Kidney (tissue), 14 donors: ENCODE measurements around the gene KCNQ5. TPM values are rescaled to one million over a fixed set of nuclear protein-coding genes. Genes with fewer than 3 reads are reported as not detected.

Source experiments
- DNase-seq, 5 donors: peaks; one replicate each; pipeline ENCODE4 v3.0.0-alpha.2; 2013 to 2020
- FAIRE-seq: peaks from 2 replicates; lab custom pipeline; 2012; peaks lifted over from hg19 to GRCh38; lab: Jason Lieb, UNC
- H3K27ac ChIP-seq, 2 donors: one replicate each; pipeline ENCODE4 v1.7.0; 2013; ENCODE audit warnings: low read depth in 2 of 2, low read length in 2 of 2, inconsistent platforms in 1 of 2
- H3K27me3 ChIP-seq: one replicate; pipeline ENCODE4 v1.7.1; 2013; ENCODE audit warnings: low read length, inconsistent platforms; ENCODE audit not compliant: control insufficient read depth, insufficient read depth
- H3K36me3 ChIP-seq, 3 donors: one replicate each; pipeline versions ENCODE4 v1.7.0 to v1.7.1; 2013; ENCODE audit warnings: low read length in 3 of 3, control low read depth in 1 of 3, inconsistent platforms in 1 of 3; ENCODE audit not compliant: insufficient read depth in 3 of 3, control insufficient read depth in 2 of 3
- H3K4me1 ChIP-seq, 3 donors: one replicate each; pipeline versions ENCODE4 v1.7.0 to v1.7.1; 2013; ENCODE audit warnings: low read length in 3 of 3, inconsistent platforms in 1 of 3, low read depth in 1 of 3; ENCODE audit not compliant: control insufficient read depth in 2 of 3, insufficient read depth in 2 of 3
- H3K4me3 ChIP-seq, 3 donors: one replicate each; pipeline versions ENCODE4 v1.7.0 to v1.8.1; 2013; ENCODE audit warnings: low read length in 3 of 3, control low read depth in 1 of 3, inconsistent platforms in 1 of 3
- H3K9ac ChIP-seq, 3 donors: one replicate each; pipeline versions ENCODE4 v1.7.0 to v1.7.1; 2013; ENCODE audit warnings: low read length in 3 of 3, control low read depth in 1 of 3, inconsistent platforms in 1 of 3
- H3K9me3 ChIP-seq, 3 donors: one replicate each; pipeline versions ENCODE4 v1.7.0 to v1.7.1; 2013; ENCODE audit warnings: low read length in 3 of 3, control low read depth in 1 of 3, inconsistent platforms in 1 of 3; ENCODE audit not compliant: control insufficient read depth in 2 of 3, insufficient read depth in 1 of 3
- CTCF ChIP-seq: IDR thresholded peaks from 3 replicates; pipeline ENCODE4 v1.5.1; 2012; ENCODE audit warnings: mild to moderate bottlenecking, moderate library complexity, borderline replicate concordance; ENCODE audit not compliant: insufficient read depth; ENCODE audit errors: extremely low read depth
- intact Hi-C: fragments of 100-400 bp; cut with DNase I; formaldehyde crosslinking; loops from one replicate; pipeline ENCODE4 v1.11.1; 2022
- polyA plus RNA-seq: library from polyadenylated mRNA; stranded (reverse); fragments of 350-450 nt; fragmentation: Illumina TruSeq; extraction: RNeasy Lipid Tissue Mini Kit (QIAGEN cat#74804); gene quantifications from one replicate; pipeline ENCODE4 v1.2.3, GENCODE V29; 2014; ENCODE audit warnings: low read depth, low replicate concordance; ENCODE audit not compliant: insufficient read depth
- total RNA-seq: library from RNA; stranded (reverse); fragmentation: NEBNext Ultra II Directional; extraction: Animal tissue kit (Norgen Biotek cat#: 25700); gene quantifications from one replicate; pipeline ENCODE4 v1.2.1, GENCODE V29; 2021
- donor health status: control.
- donor health status: control.
- donor health status: control.
- donor health status: control.
- donor health status: control.
- donor health status: DM: yes; HTN: yes; CAD: no.
- donor health status: Normal renal cell carcinoma (clear cell type).

The KCNQ5 gene
- total and polyA plus RNA-seq, 2 donors from 2014 or later = 0.50 TPM; not detected in 1

GRCh38 chr6:73002588-73002987 is 380.7 kb downstream of the KCNQ5 start:
- Histone ChIP-seq H3K4me3 (no peak overlapping the region), H3K4me1 (no peaks in the 10 kb centered on the region), H3K36me3 (no peaks in the 10 kb centered on the region), H3K27me3 (no peaks in the 10 kb centered on the region), H3K27ac (no peak overlapping the region), H3K9ac (no peak overlapping the region), H3K9me3 (no peaks in the 10 kb centered on the region)
- no peak for TF ChIP-seq CTCF
- DNase-seq (no peak), FAIRE-seq (no peak)
- intact Hi-C loops = no loop called here

GRCh38 chr6:73003302-73003701 is 381.4 kb downstream of the KCNQ5 start:
- no peak for FAIRE-seq

GRCh38 chr6:73004231-73004630 is 382.4 kb downstream of the KCNQ5 start:
- no peak for TF ChIP-seq CTCF
- H3K9ac ChIP-seq = no peak overlapping the region
- H3K4me1 ChIP-seq = no peaks in the 10 kb centered on the region
- no peaks in the 10 kb centered on the region for H3K9me3 ChIP-seq
- H3K4me3 ChIP-seq = no peak overlapping the region
- H3K27ac ChIP-seq = no peak overlapping the region
- no peak for FAIRE-seq
- H3K36me3 ChIP-seq = no peaks in the 10 kb centered on the region
- DNase-seq = no peak
- intact Hi-C loops = no loop called here
- no peaks in the 10 kb centered on the region for H3K27me3 ChIP-seq

More at GRCh38 chr6:73003302-73003701, 381.4 kb downstream of the KCNQ5 start:
- no peaks in the 10 kb centered on the region for H3K4me1 ChIP-seq
- H3K9ac ChIP-seq = no peak overlapping the region
- no peak overlapping the region for H3K4me3 ChIP-seq
- no peaks in the 10 kb centered on the region for H3K36me3 ChIP-seq
- no peak for DNase-seq
- no peaks in the 10 kb centered on the region for H3K9me3 ChIP-seq
- intact Hi-C loops = no loop called here
- no peak for TF ChIP-seq CTCF
- H3K27me3 ChIP-seq = no peaks in the 10 kb centered on the region
- no peak overlapping the region for H3K27ac ChIP-seq

GRCh38 chr6:73004861-73005260 is 383.0 kb downstream of the KCNQ5 start:
- DNase-seq (no peak), FAIRE-seq (no peak)
- no peak overlapping the region for H3K27ac ChIP-seq
- no peak overlapping the region for H3K9ac ChIP-seq
- H3K27me3 ChIP-seq = no peaks in the 10 kb centered on the region
- no peak overlapping the region for H3K4me3 ChIP-seq
- H3K36me3 ChIP-seq = no peaks in the 10 kb centered on the region
- no peaks in the 10 kb centered on the region for H3K4me1 ChIP-seq
- intact Hi-C loops = no loop called here
- no peaks in the 10 kb centered on the region for H3K9me3 ChIP-seq
- TF ChIP-seq CTCF = no peak
